Inflammatory macrophage treated with lipopolysaccharide for 4 hours (primary cell): ENCODE data around the gene PFKP.
A peak's percentile ranks its signal among the peaks of the same experiment; 100 is the strongest.

Experiments
- DNase-seq: peaks from one replicate; pipeline ENCODE4 v3.0.0-alpha.2; 2020

The PFKP gene

GRCh38 chr10:3071405-3072198, 4.3 kb downstream of the PFKP start:
- DNase-seq, result peak; percentile 47

DNA sequence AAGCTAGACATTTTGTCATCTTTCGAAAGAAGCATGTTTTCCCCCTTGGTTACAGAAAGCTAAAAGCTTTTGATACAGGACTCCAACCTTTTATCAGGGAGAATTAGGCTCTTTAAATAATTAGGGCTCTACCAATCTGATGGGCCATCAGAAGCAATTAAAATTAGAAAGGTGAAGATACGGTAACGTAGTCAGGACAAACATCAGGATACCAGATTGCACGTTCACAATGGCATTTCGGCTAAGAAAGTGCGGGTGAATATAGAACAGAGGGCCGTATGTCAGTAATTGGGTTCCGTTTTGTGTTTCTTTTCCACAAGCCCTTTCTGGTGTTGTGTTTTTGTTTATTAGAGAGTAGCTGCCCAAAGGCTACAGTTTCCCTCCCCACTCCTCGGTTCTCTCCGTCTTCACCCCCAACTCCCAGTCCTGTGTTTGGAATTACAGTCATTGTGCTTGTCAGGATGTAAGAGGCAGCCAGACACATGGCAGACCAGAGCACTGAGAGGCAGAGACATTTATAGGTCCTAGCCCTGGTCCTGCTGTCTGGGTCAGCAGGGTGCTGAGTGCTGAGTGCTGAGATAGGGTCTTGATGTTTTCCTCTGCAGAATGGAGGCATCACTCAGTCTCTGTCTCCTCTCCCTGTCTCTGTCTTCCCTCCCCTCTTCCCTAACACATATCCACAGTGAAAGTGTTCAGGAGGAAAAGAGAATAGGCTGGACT, 5.5 kb downstream of the PFKP start:
- DNase-seq, result no peak

- no peak for DNase-seq
These were observed 6.9 kb downstream of the PFKP start for GRCh38 chr10:3074145-3074665.

GRCh38 chr10:3074985-3075600, 7.7 kb downstream of the PFKP start:
- DNase-seq, result no peak

GRCh38 chr10:3076138-3076537, 8.8 kb downstream of the PFKP start:
- DNase-seq, result no peak

DNA sequence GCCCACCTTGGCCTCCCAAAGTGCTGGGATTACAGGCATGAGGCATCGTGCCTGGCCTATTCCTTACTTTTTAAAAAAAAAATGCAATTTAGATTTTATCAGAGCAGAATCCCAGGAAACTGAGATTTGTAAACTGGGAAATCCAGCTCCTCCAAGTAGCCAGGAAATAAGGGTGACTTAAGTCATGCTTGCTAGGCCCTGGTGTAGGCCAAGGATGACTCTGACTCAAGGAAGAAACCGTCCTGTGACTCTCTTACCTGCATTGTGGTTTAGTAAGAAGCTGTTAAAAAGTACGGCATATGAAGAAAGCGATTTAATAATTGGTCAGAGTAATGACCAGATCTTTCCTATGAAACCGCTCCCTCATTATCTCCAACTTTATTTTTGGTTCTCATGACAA, 10.2 kb downstream of the PFKP start:
- no peak for DNase-seq

DNA sequence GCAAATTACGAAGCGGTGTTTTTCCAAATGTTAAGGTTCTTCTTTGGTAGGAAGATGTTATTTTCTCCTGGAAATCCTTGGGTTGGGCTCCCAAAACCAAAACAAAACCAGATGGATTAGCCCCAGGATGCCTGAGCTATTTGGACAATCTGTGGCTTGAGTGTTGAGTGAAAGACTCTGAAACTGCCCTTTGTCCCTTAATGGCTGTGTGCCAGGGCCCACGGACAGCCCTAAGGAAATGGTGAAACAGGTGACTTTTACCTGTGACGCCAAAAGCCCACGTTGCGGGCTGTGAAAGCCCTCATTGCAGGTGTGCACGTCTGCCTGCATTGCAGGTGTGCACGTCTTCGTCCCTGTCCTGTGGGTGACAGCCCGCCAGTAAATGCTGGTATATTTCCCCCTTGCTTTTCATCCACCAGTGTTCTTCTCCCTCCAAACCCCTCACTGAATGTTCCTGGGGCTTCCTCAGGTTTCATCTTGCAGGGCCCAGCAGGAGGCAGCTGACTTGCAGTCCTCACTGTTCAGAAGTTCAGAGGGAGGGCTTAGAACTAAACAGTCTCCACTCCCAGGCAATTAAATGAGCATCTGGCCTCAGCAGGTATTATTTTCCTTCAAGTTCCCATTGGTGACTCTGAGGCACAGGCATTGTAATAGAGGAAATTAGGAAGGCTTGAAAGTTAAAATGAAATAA, 10.7 kb downstream of the PFKP start:
- DNase-seq, result no peak

DNA sequence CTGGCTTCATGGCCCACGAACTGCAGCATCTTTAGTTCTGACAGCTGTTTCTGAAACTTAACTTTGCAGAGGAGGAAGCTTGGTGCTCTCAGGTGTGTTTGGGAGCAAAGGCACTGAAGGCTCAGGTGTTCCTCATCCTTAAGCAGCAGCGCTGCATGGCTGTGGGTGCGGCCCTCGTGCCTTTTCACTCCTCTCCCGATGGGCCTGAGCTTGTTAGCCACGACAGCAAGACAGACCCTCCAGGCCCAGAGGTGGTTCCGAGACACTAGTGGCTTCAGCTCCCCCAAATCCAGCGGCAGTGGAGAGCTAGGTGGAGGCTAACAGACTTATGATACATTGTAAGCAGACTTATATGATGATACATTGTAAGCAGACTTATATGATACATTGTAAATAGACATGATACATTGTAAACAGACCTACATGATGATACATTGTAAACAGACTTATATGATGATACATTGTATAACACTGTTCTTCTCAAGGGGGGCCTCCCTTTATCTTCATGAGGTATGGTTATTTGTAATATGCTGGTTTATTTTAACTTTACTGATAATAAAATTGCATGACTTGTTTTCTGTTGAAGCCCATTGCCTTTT, 14.1 kb downstream of the PFKP start:
- DNase-seq, result no peak

DNA sequence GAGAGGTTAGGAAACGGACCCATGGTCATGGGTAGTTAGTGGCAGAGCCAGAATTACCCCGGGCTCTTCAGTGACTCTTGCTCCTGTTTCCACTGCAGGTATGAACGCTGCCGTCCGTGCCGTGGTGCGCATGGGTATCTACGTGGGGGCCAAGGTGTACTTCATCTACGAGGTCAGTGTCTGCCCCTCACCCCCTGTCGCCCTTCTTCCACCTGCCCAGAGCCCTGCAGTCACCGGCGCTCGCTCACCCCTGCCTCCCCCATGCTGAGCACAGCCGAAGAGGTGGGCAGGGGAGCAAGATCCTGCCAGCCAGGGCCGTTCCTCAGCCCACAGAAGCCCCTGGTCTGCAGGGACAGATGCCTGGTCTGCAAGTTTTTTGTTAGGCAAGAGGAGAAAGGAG, 14.9 kb downstream of the PFKP start:
- DNase-seq, result no peak

DNA sequence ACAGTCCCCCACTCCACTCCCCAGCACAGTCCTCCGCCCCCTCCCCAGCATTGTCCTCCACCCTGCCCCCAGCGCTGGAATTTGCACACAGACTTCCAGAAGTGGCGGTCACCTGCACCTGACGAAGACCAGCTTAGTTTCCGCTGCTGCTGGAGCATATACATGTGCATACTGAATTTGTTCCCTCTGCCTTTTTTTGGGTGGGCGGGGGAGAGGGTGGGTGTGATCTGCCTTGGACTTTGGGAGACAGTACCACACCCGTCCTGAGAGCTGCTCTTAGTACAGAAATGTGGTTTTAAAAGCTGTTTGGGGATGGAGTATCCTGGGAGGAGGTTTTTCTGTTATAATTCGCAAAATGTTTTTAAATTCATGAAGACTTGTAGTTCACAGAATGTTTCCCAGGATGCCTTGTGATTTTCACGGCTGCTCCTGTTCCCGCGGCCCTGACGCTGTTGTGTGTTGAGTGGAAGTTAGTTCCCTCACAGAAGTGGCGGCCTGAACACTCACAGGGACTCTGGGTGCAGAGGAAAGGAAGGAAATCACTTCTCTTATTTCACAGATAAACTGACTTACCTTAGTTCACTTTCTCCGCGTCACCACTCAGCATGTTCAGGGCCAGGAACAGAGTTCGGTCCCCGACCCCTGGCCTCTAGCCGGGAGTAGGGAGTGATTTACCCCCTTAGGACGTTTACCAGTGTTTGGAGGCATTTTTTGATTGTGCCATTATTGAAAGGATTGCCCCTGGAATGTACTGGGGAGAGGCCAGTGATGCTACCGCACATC, 18.6 kb downstream of the PFKP start:
- DNase-seq, result no peak

- no peak for DNase-seq
These were observed 23.0 kb downstream of the PFKP start for GRCh38 chr10:3090388-3090787.

- DNase-seq, result no peak
These were observed 23.8 kb downstream of the PFKP start for GRCh38 chr10:3090914-3091787.

GRCh38 chr10:3091921-3092320, 24.6 kb downstream of the PFKP start:
- no peak for DNase-seq

- no peak for DNase-seq
These were observed 26.6 kb downstream of the PFKP start for GRCh38 chr10:3093996-3094395.

GRCh38 chr10:3094609-3095036, 27.3 kb downstream of the PFKP start:
- DNase-seq, result no peak

DNA sequence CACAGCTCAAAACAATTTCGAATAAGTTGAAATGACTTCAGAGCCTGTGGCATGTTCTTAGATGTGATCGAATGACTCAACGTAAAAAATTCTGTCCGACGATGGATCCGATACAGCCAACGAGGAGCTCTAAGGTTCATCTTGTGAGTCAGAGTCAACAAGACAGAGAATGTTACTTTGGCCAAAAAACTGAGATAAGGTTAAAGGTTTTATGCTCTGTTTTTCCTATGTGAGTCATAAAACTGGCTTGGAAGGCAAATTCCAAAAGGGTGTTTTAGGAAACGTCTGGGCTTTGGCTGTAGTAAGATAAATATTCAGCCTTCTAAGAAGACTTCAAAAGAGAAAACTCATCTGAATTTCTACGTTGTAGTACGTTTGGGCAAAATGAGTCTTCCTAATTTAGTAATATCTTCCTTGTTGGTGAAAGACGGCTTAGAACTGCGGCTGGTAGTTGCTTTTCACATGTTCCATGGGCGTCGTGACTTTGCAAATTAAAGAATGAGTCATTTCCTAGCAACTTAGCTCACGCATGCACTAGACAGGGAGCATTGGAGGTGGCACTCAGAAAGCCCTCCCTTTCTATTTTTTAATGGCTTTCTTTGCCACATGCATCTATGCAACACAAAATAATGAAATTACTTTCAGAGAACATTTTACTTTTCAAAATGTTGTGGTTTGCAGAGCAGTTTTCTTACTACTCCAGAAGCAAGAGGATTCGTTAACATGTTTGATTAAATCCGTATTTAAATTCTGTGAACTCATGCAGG, 28.2 kb downstream of the PFKP start:
- DNase-seq, result peak; percentile 95

DNA sequence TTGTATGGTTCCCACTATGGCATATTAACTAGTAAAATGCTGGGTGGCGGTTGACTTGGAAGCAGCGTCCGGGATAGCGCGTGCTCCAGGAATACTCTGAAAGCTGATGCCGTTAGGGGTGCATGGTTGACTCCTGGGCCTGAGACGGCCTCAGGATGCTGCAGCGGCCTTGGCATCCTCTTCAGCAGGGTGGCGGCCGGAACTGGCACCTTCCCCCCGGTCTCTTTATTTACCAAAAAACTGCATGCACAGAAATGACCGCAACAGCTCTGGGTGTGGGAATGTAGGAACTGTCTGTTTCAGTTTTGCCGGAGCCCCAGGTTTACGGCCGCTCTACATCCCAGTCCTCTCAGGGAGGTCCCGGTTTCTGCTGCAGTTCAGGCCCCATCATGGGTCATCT, 28.8 kb downstream of the PFKP start:
- DNase-seq, result peak; percentile 41

DNA sequence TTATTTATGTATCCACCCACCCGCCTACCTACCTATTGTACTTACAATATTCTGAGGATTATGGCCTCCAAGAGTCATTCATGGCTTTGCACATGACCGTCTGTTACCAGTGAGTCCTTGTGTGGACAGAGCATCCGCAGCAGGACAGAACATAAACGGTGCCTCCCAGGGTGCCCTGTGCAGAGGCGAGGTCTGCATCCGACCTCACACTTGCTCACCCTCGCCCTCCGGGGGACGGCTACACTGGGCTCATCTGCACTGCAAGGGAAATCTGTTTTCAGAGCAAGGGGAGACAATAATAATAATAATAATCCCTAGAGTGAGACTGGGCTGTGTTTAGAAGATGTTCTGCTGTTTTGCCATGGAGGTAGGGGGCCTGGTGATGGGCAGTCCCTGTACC, 29.8 kb downstream of the PFKP start:
- DNase-seq, result no peak

- no peak for DNase-seq
These were observed 31.3 kb downstream of the PFKP start for GRCh38 chr10:3098689-3099088.
